GM04503 (cell line): ENCODE measurements around the gene FMR1NB.

Experiments
- DNase-seq: peaks from one replicate; pipeline ENCODE4 v3.0.0-alpha.2; 2012; ENCODE audit warnings: low read depth

The FMR1NB gene, protein sequence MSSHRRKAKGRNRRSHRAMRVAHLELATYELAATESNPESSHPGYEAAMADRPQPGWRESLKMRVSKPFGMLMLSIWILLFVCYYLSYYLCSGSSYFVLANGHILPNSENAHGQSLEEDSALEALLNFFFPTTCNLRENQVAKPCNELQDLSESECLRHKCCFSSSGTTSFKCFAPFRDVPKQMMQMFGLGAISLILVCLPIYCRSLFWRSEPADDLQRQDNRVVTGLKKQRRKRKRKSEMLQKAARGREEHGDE

DNA sequence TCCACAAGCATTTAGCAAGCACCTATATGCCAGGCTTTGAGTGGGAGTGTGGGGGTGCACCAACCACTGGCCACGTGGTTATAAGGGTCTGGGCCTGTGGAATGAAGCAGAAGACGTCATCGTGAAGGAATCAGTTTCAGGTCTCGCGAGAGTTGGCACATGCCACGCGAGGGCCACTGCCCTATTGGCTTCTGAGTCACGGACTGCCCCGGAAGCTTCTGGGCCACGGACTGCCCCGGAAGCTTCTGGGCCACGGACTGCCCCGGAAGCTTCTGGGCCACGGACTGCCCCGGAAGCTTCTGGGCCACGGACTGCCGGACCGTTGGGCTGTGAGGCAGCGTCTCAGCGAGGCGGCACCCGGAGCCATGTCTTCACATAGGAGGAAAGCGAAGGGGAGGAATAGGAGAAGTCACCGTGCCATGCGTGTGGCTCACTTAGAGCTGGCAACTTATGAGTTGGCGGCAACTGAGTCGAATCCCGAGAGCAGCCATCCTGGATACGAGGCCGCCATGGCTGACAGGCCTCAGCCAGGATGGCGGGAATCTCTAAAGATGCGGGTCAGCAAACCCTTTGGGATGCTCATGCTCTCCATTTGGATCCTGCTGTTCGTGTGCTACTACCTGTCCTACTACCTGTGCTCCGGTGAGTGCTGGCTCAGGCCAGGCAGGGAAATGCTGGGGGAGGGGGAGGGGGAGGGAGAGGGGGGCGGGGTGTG is at the start of gene FMR1NB:
FMR1NB (plus strand) TSS at position 300 of the 715 bp plus-strand sequence; CDS start at position 366, 66 bp downstream.
- no peak for DNase-seq

DNA sequence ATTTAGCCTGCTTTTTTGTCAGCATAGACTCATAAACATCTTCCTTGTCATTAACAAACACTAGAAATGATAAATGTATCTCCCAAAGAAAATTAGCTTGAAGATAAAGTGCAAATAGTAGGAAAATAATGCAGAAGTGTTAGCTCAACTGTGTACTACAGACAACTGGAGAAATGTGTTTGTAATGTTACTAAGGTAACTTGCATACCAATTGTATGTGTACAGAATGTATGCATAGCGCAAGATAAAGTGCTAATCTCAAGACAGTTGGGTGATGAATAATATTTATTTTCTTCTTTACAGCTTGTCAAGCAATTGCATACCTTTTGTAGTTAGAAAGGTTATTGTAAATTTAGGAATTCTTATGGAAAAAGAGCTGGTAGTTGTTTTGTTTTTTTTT is 47.3 kb upstream of the FMR1NB start:
- DNase-seq = no peak

DNA sequence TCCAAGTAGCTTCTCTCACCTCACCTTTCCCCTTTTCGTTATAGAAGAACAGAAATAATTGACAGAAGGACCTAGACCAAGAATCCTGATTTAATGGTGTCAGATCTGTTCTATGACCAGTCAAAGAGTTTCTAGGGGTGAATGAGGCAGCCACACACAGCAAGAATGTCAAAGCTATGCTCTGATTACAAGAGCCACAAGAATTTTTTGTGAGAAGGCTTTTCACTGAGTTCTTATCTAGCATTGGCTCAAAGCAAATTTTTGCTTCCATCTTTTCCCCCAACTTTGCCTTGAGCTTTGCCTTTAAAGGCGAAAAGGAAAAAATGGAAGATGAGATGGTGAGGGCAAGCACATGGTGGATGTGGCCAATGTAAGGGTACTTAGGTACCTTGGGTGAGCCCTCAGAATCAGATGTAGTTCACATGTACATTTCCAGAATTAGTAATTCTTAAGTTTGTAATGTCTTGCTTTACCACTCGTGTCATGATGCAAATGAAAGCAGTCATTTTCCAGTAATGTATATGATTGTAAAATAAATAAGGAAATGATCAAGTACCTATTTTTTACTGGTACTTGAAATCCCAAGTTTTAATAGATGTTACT is 45.9 kb upstream of the FMR1NB start:
- no peak for DNase-seq

DNA sequence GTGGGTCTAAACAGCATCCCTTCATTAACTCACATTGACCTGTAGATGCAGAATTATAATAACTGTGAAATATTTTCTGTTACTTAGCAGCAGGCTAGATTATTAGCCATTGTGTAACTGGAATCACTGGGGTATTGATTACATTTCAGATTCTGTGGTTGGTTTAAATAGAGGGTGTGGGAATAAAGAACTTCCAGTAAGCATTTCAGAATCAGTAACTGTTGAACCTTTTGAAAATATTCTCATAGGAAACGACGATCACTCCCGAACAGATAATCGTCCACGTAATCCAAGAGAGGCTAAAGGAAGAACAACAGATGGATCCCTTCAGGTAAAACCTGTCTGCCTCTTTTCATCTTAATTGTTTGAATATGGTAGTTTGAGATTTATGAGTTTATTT is 35.9 kb upstream of the FMR1NB start:
- DNase-seq = no peak

DNA sequence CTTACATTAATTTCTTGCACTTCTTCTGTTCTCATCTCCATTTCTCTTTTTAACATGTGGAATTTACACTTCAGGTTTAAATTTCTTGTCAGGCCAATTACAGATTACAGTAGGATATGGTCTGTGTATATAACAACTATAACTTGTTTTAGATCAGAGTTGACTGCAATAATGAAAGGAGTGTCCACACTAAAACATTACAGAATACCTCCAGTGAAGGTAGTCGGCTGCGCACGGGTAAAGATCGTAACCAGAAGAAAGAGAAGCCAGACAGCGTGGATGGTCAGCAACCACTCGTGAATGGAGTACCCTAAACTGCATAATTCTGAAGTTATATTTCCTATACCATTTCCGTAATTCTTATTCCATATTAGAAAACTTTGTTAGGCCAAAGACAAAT is 32.6 kb upstream of the FMR1NB start:
- no peak for DNase-seq

DNA sequence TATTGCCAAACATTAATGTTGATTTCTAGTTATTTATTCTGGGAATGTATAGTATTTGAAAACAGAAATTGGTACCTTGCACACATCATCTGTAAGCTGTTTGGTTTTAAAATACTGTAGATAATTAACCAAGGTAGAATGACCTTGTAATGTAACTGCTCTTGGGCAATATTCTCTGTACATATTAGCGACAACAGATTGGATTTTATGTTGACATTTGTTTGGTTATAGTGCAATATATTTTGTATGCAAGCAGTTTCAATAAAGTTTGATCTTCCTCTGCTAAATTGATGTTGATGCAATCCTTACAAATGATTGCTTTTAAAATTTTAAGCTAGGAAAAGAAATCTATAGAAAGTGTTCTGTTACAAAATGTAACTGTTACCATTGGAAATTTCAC is 30.8 kb upstream of the FMR1NB start:
- DNase-seq = no peak

DNA sequence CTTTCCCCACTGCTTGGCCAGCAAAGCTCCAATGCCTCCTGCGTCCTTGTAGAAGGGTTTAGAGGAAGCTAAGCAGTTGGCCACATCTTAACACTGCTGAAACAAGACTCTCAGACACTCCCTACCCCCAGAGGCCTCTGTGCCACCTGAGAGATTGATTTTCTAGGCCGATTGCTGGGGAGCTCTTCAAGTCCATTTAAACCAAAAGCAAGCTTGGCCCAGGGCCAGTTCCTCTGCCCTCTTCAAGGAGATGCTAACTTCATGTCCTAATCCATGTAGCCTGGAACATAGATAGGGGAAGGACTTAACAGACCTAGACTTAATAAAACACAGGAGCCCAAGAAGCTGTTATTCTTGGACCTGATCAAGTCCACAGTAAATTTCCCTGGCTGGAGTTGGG is 27.2 kb upstream of the FMR1NB start:
- no peak for DNase-seq

DNA sequence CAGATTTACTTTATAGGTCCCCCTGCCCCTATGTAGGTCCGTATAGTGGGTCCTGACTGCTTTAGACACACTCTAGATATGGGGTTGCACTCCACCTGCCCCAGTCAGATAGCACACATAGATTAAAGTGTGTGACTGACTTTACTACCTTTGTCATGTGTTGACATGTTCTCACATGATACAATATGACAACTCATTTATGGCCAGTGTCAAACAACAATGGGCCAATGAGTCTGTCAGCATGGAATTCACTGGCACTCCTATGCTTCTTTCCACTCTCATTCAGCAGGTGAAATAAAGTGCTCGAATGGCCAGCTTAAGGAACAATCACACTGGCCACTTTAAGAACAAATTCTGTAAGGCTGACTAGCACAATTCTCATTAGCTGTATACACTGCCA is 23.8 kb upstream of the FMR1NB start:
- no peak for DNase-seq

DNA sequence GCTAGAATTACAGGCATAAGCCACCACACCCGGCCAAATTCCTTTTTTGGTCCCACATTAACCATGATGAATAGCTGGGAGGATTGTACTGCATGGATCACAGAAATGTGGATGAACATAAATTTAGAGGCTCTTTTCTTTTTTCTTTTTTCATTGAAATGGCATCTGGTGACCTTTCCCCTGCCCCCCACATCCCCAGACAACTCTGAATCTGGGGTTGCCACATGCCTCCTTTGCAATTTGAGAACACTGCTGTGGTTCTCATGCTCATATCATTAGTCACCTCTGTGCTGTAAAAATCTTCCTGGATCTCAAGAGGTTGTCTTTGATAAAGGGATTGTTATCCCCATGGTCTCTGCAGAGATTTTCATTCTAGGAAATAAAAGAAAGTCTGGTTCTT is 22.8 kb upstream of the FMR1NB start:
- peak; percentile 58 for DNase-seq

DNA sequence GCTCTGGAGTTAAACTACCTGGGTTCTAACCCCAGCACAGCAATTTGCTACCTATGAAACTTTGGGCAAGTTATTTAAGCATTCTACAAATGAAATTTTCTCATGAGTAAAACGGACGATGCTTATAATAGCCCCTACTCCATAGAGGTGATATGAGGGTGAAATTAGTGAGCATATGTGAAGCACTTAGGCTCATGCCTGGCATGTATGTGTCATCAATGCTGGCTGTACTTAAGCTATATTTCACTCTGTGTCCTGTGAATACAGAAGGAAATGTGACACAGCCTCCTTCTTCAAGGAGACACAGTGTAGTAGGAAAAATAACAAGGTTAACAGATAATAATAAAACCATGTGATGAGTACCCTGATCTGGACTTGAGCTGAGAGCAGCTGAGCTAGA is 20.4 kb upstream of the FMR1NB start:
- no peak for DNase-seq

DNA sequence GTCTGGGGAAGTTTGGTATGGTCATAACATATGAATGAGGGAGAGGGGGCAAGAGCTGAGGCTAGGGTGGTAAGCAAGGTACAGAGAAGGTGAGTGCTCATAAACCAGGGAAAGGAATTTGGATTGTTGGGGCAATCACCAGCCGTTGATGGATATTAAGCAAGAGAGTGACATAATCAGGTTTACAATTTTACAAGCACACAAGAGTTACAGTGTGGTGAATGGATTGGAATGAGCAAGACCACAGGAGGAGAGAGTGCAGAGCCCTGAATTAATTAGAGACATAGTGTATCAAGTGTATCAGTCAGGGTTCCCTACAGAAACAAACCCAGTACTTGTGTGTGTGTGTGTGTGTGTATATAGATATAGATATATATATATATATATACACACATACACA is 18.7 kb upstream of the FMR1NB start:
- peak; percentile 13 for DNase-seq

DNA sequence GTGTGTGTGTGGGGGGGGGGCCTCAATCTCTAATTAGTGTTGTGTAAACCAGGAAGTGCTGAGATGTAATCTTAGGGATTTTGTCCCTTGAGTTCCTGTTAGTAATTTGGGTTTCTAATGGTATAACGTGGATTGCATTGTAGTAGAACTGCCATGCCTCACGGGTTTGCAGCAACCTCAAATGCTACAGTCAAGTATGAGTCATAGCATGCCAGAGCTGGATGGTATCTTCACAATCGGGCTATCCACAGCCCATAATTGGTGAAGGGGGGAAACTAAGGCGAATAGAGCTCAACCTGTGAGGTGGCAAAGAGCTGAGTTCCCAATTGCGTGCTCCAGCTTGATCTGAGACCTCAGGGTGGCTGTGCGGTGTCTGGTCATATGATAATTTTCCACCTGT is 2.2 kb upstream of the FMR1NB start:
- no peak for DNase-seq

DNA sequence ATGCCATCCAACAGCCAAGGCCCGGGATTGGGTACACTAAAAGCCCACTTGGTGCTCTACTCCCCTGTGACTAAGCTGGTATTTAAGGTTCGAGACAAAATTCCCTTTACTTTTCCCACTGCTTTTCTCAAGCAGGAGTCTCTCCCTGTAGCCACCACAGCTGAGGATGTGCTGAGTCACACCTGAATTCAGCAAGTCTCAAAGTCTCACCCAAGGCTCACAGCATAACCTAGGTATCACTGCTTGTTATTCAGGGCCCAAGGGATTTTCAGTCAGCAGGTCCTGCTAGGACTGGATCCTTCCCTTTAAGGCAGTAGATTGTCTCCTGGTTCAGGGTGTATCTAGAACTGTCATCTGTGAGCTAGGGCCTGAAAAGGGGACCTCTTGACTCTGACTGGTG is 39.2 kb downstream of the FMR1NB start:
- no peak for DNase-seq

DNA sequence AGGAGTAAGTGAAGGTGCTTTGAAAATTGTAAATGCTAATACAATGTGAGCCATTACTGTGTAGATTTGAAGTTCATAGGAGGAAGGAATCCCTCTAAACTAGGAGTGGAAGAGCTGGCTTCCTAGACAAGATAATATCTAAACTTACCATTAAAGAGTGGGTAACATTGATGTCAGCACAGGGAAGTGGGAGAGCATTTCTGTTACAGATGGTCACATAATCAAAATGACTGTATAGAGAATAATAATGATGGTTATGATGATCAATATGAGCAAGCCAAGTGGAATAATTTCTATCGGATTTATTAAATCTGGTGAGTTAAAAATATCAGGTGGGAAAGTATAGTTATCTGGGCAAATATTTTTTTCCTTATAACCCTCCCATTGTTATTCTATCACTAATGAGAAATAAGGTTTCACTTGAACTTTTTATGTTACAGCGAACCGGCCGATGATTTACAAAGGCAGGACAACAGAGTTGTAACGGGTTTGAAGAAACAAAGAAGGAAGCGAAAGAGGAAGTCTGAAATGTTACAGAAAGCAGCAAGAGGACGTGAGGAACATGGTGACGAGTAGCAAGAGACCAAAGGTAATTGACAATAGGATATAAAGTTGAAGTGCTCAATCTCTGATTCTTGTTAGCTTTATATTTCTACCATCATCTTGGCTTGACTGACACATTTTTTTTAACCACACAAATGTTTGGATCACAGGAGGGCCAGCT is 43.5 kb downstream of the FMR1NB start:
- DNase-seq = no peak

DNA sequence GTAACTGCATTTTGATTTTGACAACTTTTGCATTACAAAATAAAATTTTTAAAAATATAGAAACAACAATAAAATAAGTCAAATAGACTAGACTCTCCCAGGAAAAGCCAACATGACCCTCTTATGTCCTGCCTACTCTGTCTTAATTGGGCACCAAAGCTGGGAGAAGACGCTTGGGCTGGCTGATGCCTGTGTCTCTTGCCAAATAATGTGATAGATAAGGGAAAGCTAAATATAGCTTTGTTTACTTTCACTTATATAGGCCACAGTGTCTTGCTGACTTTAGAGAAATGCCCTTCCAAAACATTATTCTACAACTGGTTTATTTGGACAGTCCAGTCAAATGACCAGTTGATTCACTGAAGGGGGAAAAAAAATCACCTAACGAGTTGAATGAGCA is 54.2 kb downstream of the FMR1NB start:
- no peak for DNase-seq

DNA sequence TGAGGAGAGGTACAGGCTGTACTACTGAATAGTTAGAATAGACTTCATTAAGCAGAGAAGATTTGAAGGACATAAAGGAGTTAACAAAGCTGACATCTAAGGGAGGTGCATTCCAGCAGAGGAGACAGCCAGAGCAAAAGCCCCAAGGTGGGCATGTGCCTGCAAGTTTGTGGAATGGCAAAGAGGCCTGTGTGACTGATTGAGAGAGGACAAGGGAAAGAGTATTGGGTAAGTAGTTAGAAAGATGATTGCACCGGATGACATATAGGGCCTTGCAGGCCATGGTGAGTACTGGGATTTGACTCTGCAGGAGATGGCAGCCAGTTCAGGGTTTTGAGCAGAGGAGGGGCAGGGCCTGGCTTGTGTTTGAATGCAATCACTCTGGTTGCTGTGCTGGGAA is 55.9 kb downstream of the FMR1NB start:
- no peak for DNase-seq

DNA sequence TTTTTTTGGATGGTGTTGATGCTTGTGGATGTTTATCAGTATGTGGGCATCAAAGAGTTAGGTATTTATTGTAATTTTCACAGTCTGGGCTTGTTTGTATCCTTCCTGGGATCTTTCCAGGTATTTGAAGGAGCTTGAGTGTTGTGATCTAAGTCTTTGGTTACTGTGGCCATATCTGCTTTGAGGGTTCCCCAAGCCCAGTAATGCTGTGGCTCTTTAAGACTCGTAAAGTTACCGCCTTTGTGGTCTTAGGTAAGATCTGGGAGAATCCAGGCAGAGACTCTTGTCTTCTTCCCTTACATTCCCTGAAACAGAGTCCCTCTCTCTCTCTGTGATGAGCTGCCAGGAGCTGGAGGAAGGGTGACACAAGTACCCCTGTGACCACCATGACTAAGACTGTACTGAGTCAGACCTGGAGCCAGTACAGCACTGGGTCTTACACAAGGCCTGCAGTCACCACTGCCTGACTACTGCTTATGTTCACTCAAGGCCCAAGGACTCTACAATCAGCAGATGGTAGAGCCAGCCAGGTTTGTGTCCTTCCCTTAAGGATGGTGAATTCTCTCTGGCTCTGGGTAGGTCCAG is 62.2 kb downstream of the FMR1NB start:
- DNase-seq = peak; percentile 15

DNA sequence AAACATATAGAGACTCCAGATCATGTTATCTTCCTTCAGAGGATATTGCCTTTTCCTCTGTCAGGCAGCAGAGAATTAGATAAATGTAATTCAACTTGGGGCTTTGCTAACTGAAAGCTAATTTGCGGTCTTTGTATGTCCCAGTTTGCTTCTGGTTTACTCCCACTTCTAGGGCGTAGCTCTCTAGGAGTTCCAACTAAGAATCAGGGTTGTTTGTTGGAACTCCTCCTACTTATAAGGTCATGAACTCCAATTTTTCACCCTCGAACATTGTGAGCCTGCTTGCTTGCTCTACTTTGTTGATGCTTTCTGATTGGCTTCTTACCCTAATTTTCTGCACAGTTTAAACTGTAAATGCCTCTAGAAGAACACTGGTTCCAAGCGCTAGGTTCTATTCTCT is 66.1 kb downstream of the FMR1NB start:
- no peak for DNase-seq

DNA sequence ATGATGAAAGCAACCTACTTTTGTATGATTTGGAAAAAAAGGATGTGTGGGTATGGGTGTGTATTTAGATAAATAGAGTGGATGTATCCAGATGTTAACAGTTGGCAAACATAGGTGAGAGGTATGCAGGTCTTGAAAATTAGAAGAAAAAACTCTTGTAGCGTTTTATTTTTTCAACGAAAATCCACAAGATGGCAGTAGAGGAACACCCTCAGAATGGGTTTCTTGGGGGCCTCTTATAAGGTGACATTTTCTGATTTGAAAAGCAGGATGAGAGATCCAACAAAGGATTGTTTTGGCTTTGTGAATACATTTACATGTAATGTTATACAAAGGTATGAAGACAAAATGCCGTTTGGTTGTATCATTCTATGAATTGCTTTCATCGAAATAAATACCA is 68.3 kb downstream of the FMR1NB start:
- DNase-seq = no peak

DNA sequence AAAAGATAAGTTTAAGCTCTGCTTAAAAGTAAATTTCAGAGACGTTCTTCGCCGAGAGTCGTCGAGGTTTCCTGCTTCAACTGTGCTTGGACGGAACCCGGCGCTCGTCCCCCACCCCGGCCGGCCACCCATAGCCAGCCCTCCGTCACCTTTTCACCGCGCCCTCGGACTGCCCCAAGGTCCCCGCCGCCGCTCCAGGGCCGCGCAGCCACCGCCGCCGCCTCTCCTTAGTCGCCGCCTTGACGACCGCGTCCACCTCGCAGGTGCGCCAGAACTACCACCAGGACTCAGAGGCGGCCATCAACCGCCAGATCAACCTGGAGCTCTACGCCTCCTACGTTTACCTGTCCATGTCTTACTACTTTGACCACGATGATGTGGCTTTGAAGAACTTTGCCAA is 70.8 kb downstream of the FMR1NB start:
- no peak for DNase-seq

DNA sequence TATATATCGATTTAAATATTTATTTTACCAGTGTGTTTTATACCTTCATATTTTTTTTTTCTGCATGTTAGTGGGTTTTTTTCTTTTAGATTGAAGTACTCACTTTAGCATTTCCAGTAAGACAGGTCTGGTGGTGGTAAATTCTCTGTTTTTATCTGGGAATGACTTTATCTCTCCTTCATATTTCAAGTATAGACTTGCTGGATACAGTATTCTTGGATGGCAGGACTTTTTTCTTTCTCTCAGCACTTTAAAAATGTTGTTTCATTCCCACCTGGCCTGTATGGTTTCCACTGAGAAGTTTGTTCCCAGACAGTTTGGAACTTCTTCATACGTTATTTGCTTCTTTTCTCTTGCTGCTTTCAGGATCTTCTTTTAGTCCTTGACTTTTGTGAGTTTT is 86.1 kb downstream of the FMR1NB start:
- no peak for DNase-seq

DNA sequence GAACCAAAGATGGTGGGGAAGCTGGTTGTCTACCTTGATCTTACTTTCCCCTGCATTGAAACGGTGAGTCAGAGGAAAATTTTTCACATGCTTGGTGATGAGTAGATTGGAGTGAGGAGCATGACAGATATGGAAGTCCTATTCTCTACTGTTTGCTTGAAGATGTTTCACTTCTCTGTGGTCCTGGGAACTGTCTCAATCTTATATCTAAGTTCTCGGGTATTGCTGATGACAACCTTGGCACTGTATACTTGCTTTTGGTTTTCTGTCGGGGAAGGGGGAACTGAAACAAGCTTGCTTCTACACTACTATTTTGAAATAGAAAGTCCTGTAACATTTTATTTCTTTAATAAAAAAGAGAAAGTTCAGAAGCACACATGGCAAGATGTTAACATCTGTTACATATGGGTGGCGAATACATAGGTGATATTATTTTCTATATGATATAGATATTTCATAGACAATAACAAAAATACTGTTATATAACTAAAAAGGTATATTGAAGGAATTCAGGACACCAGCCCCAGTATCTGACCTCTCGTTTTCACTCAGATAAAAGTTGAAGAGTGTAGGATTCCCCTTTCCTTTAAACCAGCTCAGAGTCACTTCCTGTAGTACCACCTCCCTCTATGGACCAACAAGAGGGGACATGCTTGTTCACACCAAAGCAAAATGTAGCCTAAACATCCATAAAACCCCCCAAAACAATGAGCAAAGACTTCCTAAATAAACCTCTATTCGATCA is 88.8 kb downstream of the FMR1NB start:
- DNase-seq = no peak
